ENCODE data around the gene ING5. TPM values are rescaled to one million over a fixed set of nuclear protein-coding genes. Genes with fewer than 3 reads are reported as not detected.
A peak's percentile ranks its signal among the peaks of the same experiment; 100 is the strongest.

The ING5 gene
- total RNA-seq, 2 experiments from 2014 or later: 51.2 to 51.3 TPM

DNA sequence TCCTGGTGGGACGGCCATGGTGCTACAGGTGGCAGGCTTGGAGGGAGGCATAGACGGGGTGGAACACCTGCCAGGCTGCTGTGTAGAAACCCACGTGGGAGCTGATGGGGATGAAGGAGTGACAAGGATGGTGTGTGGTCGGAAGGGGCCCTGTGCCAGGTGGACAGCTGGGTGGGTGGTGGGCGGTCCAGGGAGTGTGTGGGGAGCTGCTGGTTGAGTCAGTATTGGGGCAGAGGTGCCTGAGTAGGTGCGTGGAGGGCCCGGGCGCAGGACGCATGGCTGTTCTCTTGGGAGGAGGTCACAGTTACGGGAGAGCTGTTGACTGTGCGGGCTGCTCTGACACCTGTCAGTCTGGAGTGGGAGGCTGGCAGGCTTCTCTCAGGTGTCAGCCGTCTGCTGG, 20.0 kb downstream of the ING5 start:
- H3K36me3 ChIP-seq (ENCODE audit: insufficient read depth, low read length): peaks cover 55% of the 10 kb centered on the region
- TF ChIP-seq, protein P1, sequence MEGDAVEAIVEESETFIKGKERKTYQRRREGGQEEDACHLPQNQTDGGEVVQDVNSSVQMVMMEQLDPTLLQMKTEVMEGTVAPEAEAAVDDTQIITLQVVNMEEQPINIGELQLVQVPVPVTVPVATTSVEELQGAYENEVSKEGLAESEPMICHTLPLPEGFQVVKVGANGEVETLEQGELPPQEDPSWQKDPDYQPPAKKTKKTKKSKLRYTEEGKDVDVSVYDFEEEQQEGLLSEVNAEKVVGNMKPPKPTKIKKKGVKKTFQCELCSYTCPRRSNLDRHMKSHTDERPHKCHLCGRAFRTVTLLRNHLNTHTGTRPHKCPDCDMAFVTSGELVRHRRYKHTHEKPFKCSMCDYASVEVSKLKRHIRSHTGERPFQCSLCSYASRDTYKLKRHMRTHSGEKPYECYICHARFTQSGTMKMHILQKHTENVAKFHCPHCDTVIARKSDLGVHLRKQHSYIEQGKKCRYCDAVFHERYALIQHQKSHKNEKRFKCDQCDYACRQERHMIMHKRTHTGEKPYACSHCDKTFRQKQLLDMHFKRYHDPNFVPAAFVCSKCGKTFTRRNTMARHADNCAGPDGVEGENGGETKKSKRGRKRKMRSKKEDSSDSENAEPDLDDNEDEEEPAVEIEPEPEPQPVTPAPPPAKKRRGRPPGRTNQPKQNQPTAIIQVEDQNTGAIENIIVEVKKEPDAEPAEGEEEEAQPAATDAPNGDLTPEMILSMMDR (IDR thresholded peaks at IDR 0.05): no peak
- Mint-ChIP-seq H3K27ac (no peak overlapping the region), H3K9me3 (no peaks in the 10 kb centered on the region), H3K4me1 (ENCODE audit: low read depth) (no peaks in the 10 kb centered on the region), H3K4me3 (no peak overlapping the region), H3K36me3 (ENCODE audit: low read depth) (peaks cover 63% of the 10 kb centered on the region), H3K27me3 (no peaks in the 10 kb centered on the region)
- DNase-seq: no peak
- intact Hi-C loops (cut with DNase I, micrococcal nuclease): no loop called here
- no peaks in the 10 kb centered on the region for H3K4me1 ChIP-seq (ENCODE audit: insufficient read depth, low read length)
- no peak for ATAC-seq (ENCODE audit: poor library complexity)
- POLR2A ChIA-PET: no interaction called here
- H3K27me3 ChIP-seq (ENCODE audit: control insufficient read depth in 1 of 2, insufficient read depth in 2 of 2, low read length in 2 of 2): no peaks in the 10 kb centered on the region
- CTCF ChIA-PET: no interaction called here
- H3K27ac ChIP-seq (ENCODE audit: low read depth in 1 of 2, low read length in 2 of 2): no peak overlapping the region
- H3K4me3 ChIP-seq (ENCODE audit: low read length): no peak overlapping the region
- H3K9me3 ChIP-seq (ENCODE audit: control insufficient read depth in 1 of 2, insufficient read depth in 1 of 2, low read length in 2 of 2): peaks cover 0 to 20% of the 10 kb centered on the region in 2 experiments

DNA sequence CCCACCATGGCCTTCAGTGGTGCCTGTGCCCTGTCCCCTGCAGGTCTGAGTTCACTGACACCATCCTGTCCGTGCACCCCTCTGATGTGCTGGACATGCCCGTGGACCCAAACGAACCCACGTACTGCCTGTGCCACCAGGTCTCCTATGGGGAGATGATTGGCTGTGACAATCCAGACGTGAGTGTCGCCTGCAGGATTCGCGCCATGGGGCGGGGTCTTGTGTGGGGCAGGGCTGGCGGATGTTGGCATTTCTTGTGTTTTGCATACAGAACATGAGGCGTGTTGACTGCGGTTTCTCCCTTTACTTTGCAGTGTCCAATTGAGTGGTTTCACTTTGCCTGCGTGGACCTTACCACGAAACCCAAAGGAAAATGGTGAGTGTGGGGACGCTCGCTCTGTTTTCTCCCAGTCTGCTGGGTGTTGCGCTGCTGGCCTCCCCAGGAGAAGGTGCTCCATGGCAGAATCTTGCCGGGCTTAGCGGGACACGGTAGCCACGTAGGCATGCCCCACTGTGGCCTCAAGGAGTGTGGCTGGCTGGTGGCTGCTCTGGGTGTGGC, 21.1 kb downstream of the ING5 start:
- H3K27ac Mint-ChIP-seq: no peak overlapping the region
- Histone ChIP-seq H3K36me3 (ENCODE audit: insufficient read depth, low read length) (peaks cover 51% of the 10 kb centered on the region), H3K4me1 (ENCODE audit: insufficient read depth, low read length) (no peaks in the 10 kb centered on the region), H3K4me3 (ENCODE audit: low read length) (no peak overlapping the region), H3K27ac (ENCODE audit: low read depth in 1 of 2, low read length in 2 of 2) (no peak overlapping the region), H3K27me3 (ENCODE audit: control insufficient read depth in 1 of 2, insufficient read depth in 2 of 2, low read length in 2 of 2) (no peaks in the 10 kb centered on the region), H3K9me3 (ENCODE audit: control insufficient read depth in 1 of 2, insufficient read depth in 1 of 2, low read length in 2 of 2) (peaks cover 0 to 20% of the 10 kb centered on the region in 2 experiments)
- POLR2A ChIA-PET: no interaction called here
- peaks cover 53% of the 10 kb centered on the region for H3K36me3 Mint-ChIP-seq (ENCODE audit: low read depth)
- no peaks in the 10 kb centered on the region for H3K4me1 Mint-ChIP-seq (ENCODE audit: low read depth)
- TF ChIP-seq, protein P1 (IDR thresholded peaks at IDR 0.05): no peak
- ATAC-seq (ENCODE audit: poor library complexity) (no peak), DNase-seq (no peak)
- H3K27me3 Mint-ChIP-seq: no peaks in the 10 kb centered on the region
- intact Hi-C loops (cut with DNase I, micrococcal nuclease): no loop called here
- no peaks in the 10 kb centered on the region for H3K9me3 Mint-ChIP-seq
- CTCF ChIA-PET: no interaction called here
- H3K4me3 Mint-ChIP-seq: no peak overlapping the region

DNA sequence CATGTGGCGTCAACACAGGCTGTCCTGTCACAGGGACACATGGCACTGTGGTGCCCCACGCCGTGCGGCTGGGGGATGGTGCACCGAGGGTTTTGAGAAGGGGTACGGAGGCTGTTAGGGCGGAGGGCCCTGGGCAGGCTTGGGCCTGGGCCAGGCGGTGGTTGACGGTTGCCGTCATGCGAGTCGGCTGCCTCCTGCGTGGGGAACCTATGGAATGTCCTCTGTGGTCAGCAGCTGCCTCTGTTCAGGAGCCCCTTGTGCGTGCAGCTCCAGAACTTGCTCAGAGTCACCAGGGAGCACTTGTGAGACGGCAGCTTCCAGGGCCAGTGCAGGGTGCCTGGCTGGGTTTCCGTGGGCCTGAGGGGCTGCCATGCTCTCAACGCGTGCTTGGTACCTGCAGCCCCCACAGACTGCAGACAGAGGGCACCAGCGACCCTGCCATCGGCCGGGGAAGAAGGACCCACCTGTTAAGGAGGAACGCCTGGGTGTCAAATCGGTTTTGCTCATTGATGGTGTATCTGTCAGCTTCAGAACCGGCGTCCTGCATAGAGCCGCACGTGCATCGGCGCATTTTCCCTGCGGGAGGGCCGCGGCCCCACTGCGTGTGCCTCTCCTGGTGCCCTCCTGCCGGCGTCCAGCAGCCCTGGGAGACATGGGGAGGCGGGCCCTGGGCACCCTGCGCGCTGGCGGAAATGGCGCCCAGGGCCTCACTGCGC, 22.6 kb downstream of the ING5 start:
- Histone ChIP-seq H3K9me3 (ENCODE audit: control insufficient read depth in 1 of 2, insufficient read depth in 1 of 2, low read length in 2 of 2) (peaks cover 0 to 20% of the 10 kb centered on the region in 2 experiments), H3K27me3 (ENCODE audit: control insufficient read depth in 1 of 2, insufficient read depth in 2 of 2, low read length in 2 of 2) (no peaks in the 10 kb centered on the region), H3K27ac (ENCODE audit: low read depth in 1 of 2, low read length in 2 of 2) (no peak overlapping the region), H3K4me1 (ENCODE audit: insufficient read depth, low read length) (no peaks in the 10 kb centered on the region), H3K36me3 (ENCODE audit: insufficient read depth, low read length) (peaks cover 42% of the 10 kb centered on the region), H3K4me3 (ENCODE audit: low read length) (no peak overlapping the region)
- ChIA-PET POLR2A (interaction anchor here (0.7 kb wide), 1 partner anchor 129 kb away, joined by 3 read pairs; no protein-coding TSS in a partner anchor), CTCF (no interaction called here)
- no peaks in the 10 kb centered on the region for H3K27me3 Mint-ChIP-seq
- DNase-seq (peak in 4 of 14 experiments; percentile 34 to 56 (median 38)), ATAC-seq (ENCODE audit: poor library complexity) (peak; percentile 43)
- TF ChIP-seq, protein P1 (IDR thresholded peaks at IDR 0.05): no peak
- intact Hi-C loops (cut with DNase I, micrococcal nuclease): no loop called here
- no peaks in the 10 kb centered on the region for H3K4me1 Mint-ChIP-seq (ENCODE audit: low read depth)
- peaks cover 49% of the 10 kb centered on the region for H3K36me3 Mint-ChIP-seq (ENCODE audit: low read depth)
- no peaks in the 10 kb centered on the region for H3K9me3 Mint-ChIP-seq
- no peak overlapping the region for H3K27ac Mint-ChIP-seq
- no peak overlapping the region for H3K4me3 Mint-ChIP-seq

Measured in CD4-positive, alpha-beta T cell (primary cell).